Body of pancreas (tissue), 4 donors: Measurements from ENCODE around the gene ZBTB49. TPM values are rescaled to one million over a fixed set of nuclear protein-coding genes. Genes with fewer than 3 reads are reported as not detected.
A peak's percentile ranks its signal among the peaks of the same experiment; 100 is the strongest.

Experiments
- ATAC-seq: fragments of 150-250 bp; one replicate; pipeline ENCODE4 v1.9.1; 2016
- DNase-seq, 4 donors: peaks; one replicate each; pipeline ENCODE4 v3.0.0-alpha.2; 2019
- H3K27ac ChIP-seq, 4 donors: fragments of 200-600 bp; sonication (generic); 1 replicate in 3 of 4; 2 replicates in 1 of 4; pipeline versions ENCODE4 v1.5.1 to v1.6.1; 2016 to 2019; ENCODE audit warnings: mild to moderate bottlenecking in 1 of 4, mixed read lengths in 1 of 4, moderate library complexity in 1 of 4
- H3K27me3 ChIP-seq, 2 donors: fragments of 200-600 bp; sonication (generic); one replicate each; pipeline ENCODE4 v1.6.0; 2016; ENCODE audit warnings: mild to moderate bottlenecking in 1 of 2
- H3K36me3 ChIP-seq, 2 donors: fragments of 200-600 bp; sonication (generic); replicated peaks in 1 of 2; 2 replicates each; pipeline ENCODE4 v1.5.1; 2016; ENCODE audit warnings: low read depth in 2 of 2; ENCODE audit not compliant: insufficient read depth in 1 of 2
- H3K4me1 ChIP-seq: fragments of 200-600 bp; sonication (generic); one replicate; pipeline ENCODE4 v1.6.0; 2016
- H3K4me3 ChIP-seq, 2 donors: fragments of 200-600 bp; sonication (generic); 1 replicate in 1 of 2; 2 replicates in 1 of 2; pipeline ENCODE4 v1.5.1; 2016 to 2019
- H3K9me3 ChIP-seq, 3 donors: fragments of 200-600 bp; sonication (generic); 1 replicate in 2 of 3; 2 replicates in 1 of 3; pipeline ENCODE4 v1.5.1; 2016
- CTCF ChIP-seq, 7 experiments: fragments of 450-650 bp in 4 of 7; fragments of 200-600 bp in 3 of 7; sonication (generic) in 3 of 7; IDR thresholded peaks; one replicate each; pipeline ENCODE4 v1.5.1; 2016 to 2019; ENCODE audit warnings: antibody characterized with exemption in 7 of 7
- POLR2A ChIP-seq, 3 donors: fragments of 450-650 bp; IDR thresholded peaks; one replicate each; pipeline ENCODE4 v1.6.1; 2016; ENCODE audit warnings: antibody characterized with exemption in 3 of 3, mild to moderate bottlenecking in 2 of 3
- WGBS, 2 donors: methylation state at CpG; one replicate each; pipeline ENCODE4 v1.1.5; 2017; 5-methylcytosine and 5-hydroxymethylcytosine counted together
- intact Hi-C: fragments of 100-400 bp; cut with DNase I; formaldehyde crosslinking; loops from one replicate; pipeline ENCODE4 v1.15.1; 2023
- total RNA-seq, 2 donors: library from RNA; depleted of rRNA; stranded (reverse); fragments of >200 nt; gene quantifications; one replicate each; pipeline ENCODE4 v1.1.0, GENCODE V29; 2016

ZBTB49 gene
- total RNA-seq, 2 donors from 2014 or later = 9.1 to 23.4 TPM

GRCh38 chr4:4289055-4289454 is 996 bp upstream of the ZBTB49 start:
- ATAC-seq = no peak
- DNase-seq = no peak
- Histone ChIP-seq H3K4me1 (peaks cover 24% of the 10 kb centered on the region), H3K27me3 (no peaks in the 10 kb centered on the region), H3K27ac (no peak overlapping the region), H3K9me3 (no peaks in the 10 kb centered on the region), H3K36me3 (no peaks in the 10 kb centered on the region), H3K4me3 (peak overlapping the region in 1 of 2 donors; percentile 74)
- TF ChIP-seq CTCF (IDR thresholded peaks at IDR 0.05) = no peak
- TF ChIP-seq POLR2A (IDR thresholded peaks at IDR 0.05) = no peak
- intact Hi-C loops = no loop called here
- WGBS, 2 donors = 22 to 41% methylated on average over 3 of the region's 3 CpGs

- Histone ChIP-seq H3K4me3 (peak overlapping the region; percentile 74 to 79), H3K36me3 (no peaks in the 10 kb centered on the region), H3K27ac (peak overlapping the region in 3 of 4 donors; percentile 78 to 90 (median 85)), H3K27me3 (no peaks in the 10 kb centered on the region), H3K9me3 (no peaks in the 10 kb centered on the region), H3K4me1 (peaks cover 24% of the 10 kb centered on the region)
- no peak for TF ChIP-seq CTCF (IDR thresholded peaks at IDR 0.05)
- no peak for TF ChIP-seq POLR2A (IDR thresholded peaks at IDR 0.05)
- ATAC-seq = no peak
- peak in 1 of 4 donors; percentile 20 for DNase-seq
- 0 to 1% methylated on average over 6 to 10 of the region's 10 CpGs for WGBS, 2 donors
- intact Hi-C loops = no loop called here
These were observed 482 bp upstream of the ZBTB49 start for GRCh38 chr4:4289597-4289940.

- Histone ChIP-seq H3K36me3 (no peaks in the 10 kb centered on the region), H3K27me3 (no peaks in the 10 kb centered on the region), H3K4me1 (peaks cover 24% of the 10 kb centered on the region), H3K9me3 (no peaks in the 10 kb centered on the region), H3K27ac (no peak overlapping the region), H3K4me3 (no peak overlapping the region)
- no peak for TF ChIP-seq CTCF (IDR thresholded peaks at IDR 0.05)
- no peak for TF ChIP-seq POLR2A (IDR thresholded peaks at IDR 0.05)
- intact Hi-C loops = no loop called here
- ATAC-seq = no peak
- WGBS, 2 donors = 92 to 94% methylated on average over 3 of the region's 3 CpGs
- no peak for DNase-seq
These were observed 3.2 kb downstream of the ZBTB49 start for GRCh38 chr4:4293279-4293678.

GRCh38 chr4:4296283-4296846 is 6.3 kb downstream of the ZBTB49 start:
- H3K27me3 ChIP-seq = no peaks in the 10 kb centered on the region
- peaks cover 7% of the 10 kb centered on the region for H3K4me1 ChIP-seq
- H3K27ac ChIP-seq = no peak overlapping the region
- no peaks in the 10 kb centered on the region for H3K36me3 ChIP-seq
- H3K9me3 ChIP-seq = no peaks in the 10 kb centered on the region
- no peak for TF ChIP-seq POLR2A (IDR thresholded peaks at IDR 0.05)
- no peak for TF ChIP-seq CTCF (IDR thresholded peaks at IDR 0.05)
- intact Hi-C loops = no loop called here
- 87 to 98% methylated on average over 5 of the region's 5 CpGs for WGBS, 2 donors
- DNase-seq (no peak), ATAC-seq (no peak)
- H3K4me3 ChIP-seq = no peak overlapping the region

- Histone ChIP-seq H3K4me1 (no peaks in the 10 kb centered on the region), H3K36me3 (peaks cover 0 to 3% of the 10 kb centered on the region in 2 donors), H3K9me3 (no peaks in the 10 kb centered on the region), H3K4me3 (no peak overlapping the region), H3K27ac (no peak overlapping the region), H3K27me3 (no peaks in the 10 kb centered on the region)
- intact Hi-C loops = no loop called here
- TF ChIP-seq CTCF (IDR thresholded peaks at IDR 0.05) (no peak), POLR2A (IDR thresholded peaks at IDR 0.05) (no peak)
- DNase-seq (no peak), ATAC-seq (no peak)
- WGBS, 2 donors = 89 to 92% methylated on average over 3 of the region's 3 CpGs
These were observed 9.0 kb downstream of the ZBTB49 start for GRCh38 chr4:4299006-4299405.
